H9 (cell line): ENCODE measurements around the gene CP. TPM values are rescaled to one million over a fixed set of nuclear protein-coding genes. Genes with fewer than 3 reads are reported as not detected.

Experiments
- DNase-seq: peaks from one replicate; pipeline ENCODE4 v3.0.0-alpha.2; 2017
- H2AFZ ChIP-seq: one replicate; pipeline ENCODE4 v1.6.1; 2013; ENCODE audit warnings: mild to moderate bottlenecking, low read length, control low read depth, moderate library complexity
- H2AK5ac ChIP-seq: 2 replicates; pipeline ENCODE4 v1.6.1; 2013; ENCODE audit warnings: low read length, control low read depth, mixed read lengths; ENCODE audit not compliant: insufficient read length
- H2BK120ac ChIP-seq: one replicate; pipeline ENCODE4 v1.6.1; 2013; ENCODE audit warnings: low read depth, mild to moderate bottlenecking, low read length, control low read depth, inconsistent platforms; ENCODE audit not compliant: poor library complexity, severe bottlenecking
- H2BK12ac ChIP-seq: 2 replicates; pipeline ENCODE4 v1.6.1; 2013; ENCODE audit warnings: low read length, control low read depth, mixed read lengths, low read depth; ENCODE audit not compliant: insufficient read length
- H2BK15ac ChIP-seq: 2 replicates; pipeline ENCODE4 v1.6.1; 2013; ENCODE audit warnings: low read depth, low read length, control low read depth
- H2BK20ac ChIP-seq: one replicate; pipeline ENCODE4 v1.6.1; 2013; ENCODE audit warnings: low read depth, mild to moderate bottlenecking, low read length, control low read depth, inconsistent platforms; ENCODE audit not compliant: poor library complexity, severe bottlenecking
- H2BK5ac ChIP-seq: 2 replicates; pipeline ENCODE4 v1.6.1; 2013; ENCODE audit warnings: low read length, control low read depth, mixed read lengths; ENCODE audit not compliant: insufficient read length
- H3K14ac ChIP-seq: 2 replicates; pipeline ENCODE4 v1.6.1; 2013; ENCODE audit warnings: low read length, control low read depth; ENCODE audit not compliant: insufficient read depth
- H3K18ac ChIP-seq: 2 replicates; pipeline ENCODE4 v1.6.1; 2013; ENCODE audit warnings: low read depth, mild to moderate bottlenecking, mixed read lengths, low read length, control low read depth; ENCODE audit not compliant: insufficient read length
- H3K23ac ChIP-seq: 2 replicates; pipeline ENCODE4 v1.6.1; 2013; ENCODE audit warnings: low read length, control low read depth, mixed read lengths, low read depth; ENCODE audit not compliant: insufficient read length
- H3K23me2 ChIP-seq: 2 replicates; pipeline ENCODE4 v1.6.1; 2013; ENCODE audit warnings: low read depth, mild to moderate bottlenecking, mixed read lengths, low read length, control low read depth; ENCODE audit not compliant: insufficient read length, poor library complexity, severe bottlenecking
- H3K27ac ChIP-seq: 2 replicates; pipeline ENCODE4 v1.5.1; 2013; ENCODE audit warnings: low read length, control low read depth, mixed read lengths, low read depth; ENCODE audit not compliant: insufficient read length
- H3K27me3 ChIP-seq: 2 replicates; pipeline ENCODE4 v1.6.1; 2013; ENCODE audit warnings: low read length, control low read depth, inconsistent platforms; ENCODE audit not compliant: insufficient read depth
- H3K4ac ChIP-seq: 2 replicates; pipeline ENCODE4 v1.6.1; 2013; ENCODE audit warnings: low read depth, mild to moderate bottlenecking, control low read depth, inconsistent platforms, low read length, moderate library complexity
- H3K4me1 ChIP-seq: 2 replicates; pipeline ENCODE4 v1.6.1; 2013; ENCODE audit warnings: low read length, control low read depth, inconsistent platforms; ENCODE audit not compliant: insufficient read depth
- H3K4me2 ChIP-seq: 2 replicates; pipeline ENCODE4 v1.6.1; 2013; ENCODE audit warnings: low read length, control low read depth, mixed read lengths; ENCODE audit not compliant: insufficient read length, insufficient read depth
- H3K56ac ChIP-seq: 2 replicates; pipeline ENCODE4 v1.6.1; 2013; ENCODE audit warnings: low read depth, mild to moderate bottlenecking, mixed read lengths, low read length, control low read depth; ENCODE audit not compliant: insufficient read length
- H3K79me1 ChIP-seq: 2 replicates; pipeline ENCODE4 v1.6.1; 2013; ENCODE audit warnings: low read depth, mild to moderate bottlenecking, moderate library complexity, low read length, control low read depth, inconsistent platforms; ENCODE audit not compliant: insufficient read depth, poor library complexity, severe bottlenecking
- H3K79me2 ChIP-seq: 2 replicates; pipeline ENCODE4 v1.6.1; 2013; ENCODE audit warnings: low read length, control low read depth, inconsistent platforms; ENCODE audit not compliant: insufficient read depth
- H3K9ac ChIP-seq: 2 replicates; pipeline ENCODE4 v1.6.1; 2013; ENCODE audit warnings: low read length, control low read depth, mixed read lengths; ENCODE audit not compliant: insufficient read length; ENCODE audit errors: extremely low read depth
- H3K9me3 ChIP-seq: one replicate; pipeline ENCODE4 v1.6.1; 2013; ENCODE audit warnings: low read depth, low read length, inconsistent platforms; ENCODE audit not compliant: control insufficient read depth
- H3T11ph ChIP-seq: one replicate; pipeline ENCODE4 v1.6.1; 2013; ENCODE audit warnings: mild to moderate bottlenecking, low read length, control low read depth, inconsistent platforms
- H4K20me1 ChIP-seq: one replicate; pipeline ENCODE4 v1.6.1; 2013; ENCODE audit not compliant: control insufficient read depth, insufficient read length, insufficient read depth
- H4K5ac ChIP-seq: 2 replicates; pipeline ENCODE4 v1.6.1; 2013; ENCODE audit warnings: low read depth, mild to moderate bottlenecking, mixed read lengths, low read length, control low read depth; ENCODE audit not compliant: insufficient read length
- H4K8ac ChIP-seq: replicated peaks from 2 replicates; pipeline ENCODE4 v1.6.1; 2013; ENCODE audit warnings: low read length, control low read depth, mixed read lengths, low read depth; ENCODE audit not compliant: insufficient read length
- H4K91ac ChIP-seq: 2 replicates; pipeline ENCODE4 v1.6.1; 2013; ENCODE audit warnings: low read depth, mild to moderate bottlenecking, moderate library complexity, mixed read lengths, low read length, control low read depth; ENCODE audit not compliant: insufficient read length
- H3K27ac Mint-ChIP-seq, 3 experiments: 2 replicates in 2 of 3; 3 replicates in 1 of 3; pipeline ENCODE4 v1.8.0; 2020 to 2021; ENCODE audit warnings: mixed read lengths in 3 of 3, mild to moderate bottlenecking in 1 of 3, moderate library complexity in 1 of 3
- H3K27me3 Mint-ChIP-seq: 2 replicates; pipeline ENCODE4 v1.8.0; 2021; ENCODE audit warnings: low read depth, mild to moderate bottlenecking, moderate library complexity, mixed read lengths
- H3K36me3 Mint-ChIP-seq, 3 experiments: 2 replicates in 2 of 3; 3 replicates in 1 of 3; pipeline ENCODE4 v1.8.0; 2020 to 2021; ENCODE audit warnings: low read depth in 3 of 3, mixed read lengths in 3 of 3; ENCODE audit not compliant: insufficient read depth in 1 of 3
- H3K4me1 Mint-ChIP-seq, 2 experiments: 2 replicates each; pipeline ENCODE4 v1.8.0; 2020; ENCODE audit warnings: mixed read lengths in 2 of 2
- H3K4me3 Mint-ChIP-seq, 2 experiments: 2 replicates in 1 of 2; 3 replicates in 1 of 2; pipeline ENCODE4 v1.8.0; 2020 to 2021; ENCODE audit warnings: mild to moderate bottlenecking in 2 of 2, mixed read lengths in 2 of 2, moderate library complexity in 1 of 2
- H3K9me3 Mint-ChIP-seq, 2 experiments: 2 replicates in 1 of 2; 3 replicates in 1 of 2; pipeline ENCODE4 v1.8.0; 2020; ENCODE audit warnings: mild to moderate bottlenecking in 2 of 2, mixed read lengths in 2 of 2, moderate library complexity in 1 of 2
- CTCF ChIP-seq: fragments of 200-600 bp; sonication (generic); conservative IDR thresholded peaks from 3 replicates; pipeline ENCODE4 v1.8.0; 2021; ENCODE audit warnings: antibody characterized with exemption, mild to moderate bottlenecking
- WGBS: extraction: QIAGEN DNeasy Blood & Tissue Kit; methylation state at CpG from one replicate; pipeline ENCODE4 v1.1.7; 2013; ENCODE audit warnings: missing lambda C conversion rate, low lambda C conversion rate, mixed read lengths; ENCODE audit not compliant: insufficient read length; ENCODE audit errors: extremely low coverage; 5-methylcytosine and 5-hydroxymethylcytosine counted together
- total RNA-seq: library from RNA; stranded (reverse); gene quantifications from 2 replicates; pipeline ENCODE4 v1.2.1, GENCODE V29; 2021

CP gene
- total RNA-seq, 1 experiment from 2014 or later = 1.1 TPM

GRCh38 chr3:149160754-149161300 lies 60.8 kb downstream of the CP start:
- Mint-ChIP-seq H3K36me3 (peaks cover 14 to 75% (median 73%) of the 10 kb centered on the region in 3 experiments; a peak in 6 of 7 replicates), H3K4me1 (no peaks in the 10 kb centered on the region), H3K4me3 (no peak overlapping the region), H3K9me3 (no peaks in the 10 kb centered on the region), H3K27ac (no peak overlapping the region; a peak in 1 of 7 replicates), H3K27me3 (no peaks in the 10 kb centered on the region)
- H3K23me2 ChIP-seq = no peaks in the 10 kb centered on the region
- no peak overlapping the region for H3K14ac ChIP-seq
- WGBS = no CpG with 5 or more reads among the region's 4 CpGs
- H2AFZ ChIP-seq = no peak overlapping the region
- H3K79me1 ChIP-seq = no peaks in the 10 kb centered on the region
- H3K18ac ChIP-seq = no peak overlapping the region
- no peak overlapping the region for H3K4me2 ChIP-seq
- H2BK120ac ChIP-seq = no peak overlapping the region
- DNase-seq = no peak
- no peak overlapping the region for H4K5ac ChIP-seq
- H4K8ac ChIP-seq = no peak overlapping the region
- H3K56ac ChIP-seq = no peak overlapping the region
- no peaks in the 10 kb centered on the region for H4K20me1 ChIP-seq
- no peak overlapping the region for H3K27ac ChIP-seq
- no peak overlapping the region for H3K9ac ChIP-seq
- H3T11ph ChIP-seq = no peak overlapping the region
- no peaks in the 10 kb centered on the region for H3K79me2 ChIP-seq
- no peak overlapping the region for H2AK5ac ChIP-seq
- no peak overlapping the region for H3K4ac ChIP-seq
- H2BK20ac ChIP-seq = no peak overlapping the region
- no peak for TF ChIP-seq CTCF
- H2BK12ac ChIP-seq = no peak overlapping the region
- no peak overlapping the region for H4K91ac ChIP-seq
- H3K4me1 ChIP-seq = 0 out of 2 replicates have a peak, but pooled peaks cover 2% of the 10 kb centered on the region
- H3K23ac ChIP-seq = no peak overlapping the region
- no peak overlapping the region for H2BK5ac ChIP-seq
- H2BK15ac ChIP-seq = no peak overlapping the region
- no peaks in the 10 kb centered on the region for H3K9me3 ChIP-seq
- H3K27me3 ChIP-seq = no peaks in the 10 kb centered on the region
